ENCODE data around the gene SUSD1. TPM values are rescaled to one million over a fixed set of nuclear protein-coding genes. Genes with fewer than 3 reads are reported as not detected.

The SUSD1 gene
- total and polyA plus RNA-seq, 2 of the 13 experiments (the other 11 are each of a cell fraction or from before 2014, with no cell fraction given): 25.9 to 32.3 TPM

DNA sequence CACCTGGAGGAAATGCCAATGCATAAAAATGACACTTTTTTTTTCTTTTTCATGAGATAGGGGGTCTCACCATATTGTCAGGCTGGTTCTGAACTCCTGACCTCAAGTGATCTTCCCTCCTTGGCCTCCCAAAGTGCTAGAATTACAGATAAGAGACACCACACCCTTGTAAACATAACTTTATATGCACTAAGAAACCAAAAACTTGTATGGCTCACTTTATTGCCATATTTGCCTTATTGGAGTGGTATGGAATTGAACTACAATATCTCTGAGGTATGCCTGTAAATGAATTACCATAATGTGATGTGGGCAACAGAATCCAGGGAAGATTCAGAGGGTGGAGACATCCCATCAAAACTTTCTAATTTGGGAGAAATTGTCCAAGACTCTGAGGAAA, 164.6 kb downstream of the SUSD1 start:
- peaks cover 24% of the 10 kb centered on the region for H3K4me1 ChIP-seq (ENCODE audit: insufficient read depth, low read length)
- CTCF ChIA-PET (ENCODE audit: low intra/inter-chr PET ratio, low total read pairs): no interaction called here
- H3K27ac ChIP-seq (ENCODE audit: extremely low read length, insufficient read depth, low read length): no peak overlapping the region
- no peaks in the 10 kb centered on the region for H3K36me3 ChIP-seq (replicated peaks in 1 of 2; ENCODE audit: control insufficient read depth in 1 of 2, insufficient read depth in 2 of 2, low read length in 2 of 2)
- ATAC-seq (no peak), FAIRE-seq (no peak), DNase-seq (ENCODE audit: low spot score) (no peak)
- H3K79me2 ChIP-seq (ENCODE audit: insufficient read depth, low read length): no peaks in the 10 kb centered on the region
- BruUV-seq (replicated peaks): no TSS peak
- TF ChIP-seq BORCS8-MEF2B (CRISPR knock-in tag; IDR thresholded peaks at IDR 0.05): no peak
- no peak for TF ChIP-seq ZNF781 (CRISPR knock-in tag; IDR thresholded peaks at IDR 0.05; ENCODE audit: borderline replicate concordance, not compliant biosample characterization)
- no peak for TF ChIP-seq ZNF17 (CRISPR knock-in tag; IDR thresholded peaks at IDR 0.05)
- TF ChIP-seq, protein P1, sequence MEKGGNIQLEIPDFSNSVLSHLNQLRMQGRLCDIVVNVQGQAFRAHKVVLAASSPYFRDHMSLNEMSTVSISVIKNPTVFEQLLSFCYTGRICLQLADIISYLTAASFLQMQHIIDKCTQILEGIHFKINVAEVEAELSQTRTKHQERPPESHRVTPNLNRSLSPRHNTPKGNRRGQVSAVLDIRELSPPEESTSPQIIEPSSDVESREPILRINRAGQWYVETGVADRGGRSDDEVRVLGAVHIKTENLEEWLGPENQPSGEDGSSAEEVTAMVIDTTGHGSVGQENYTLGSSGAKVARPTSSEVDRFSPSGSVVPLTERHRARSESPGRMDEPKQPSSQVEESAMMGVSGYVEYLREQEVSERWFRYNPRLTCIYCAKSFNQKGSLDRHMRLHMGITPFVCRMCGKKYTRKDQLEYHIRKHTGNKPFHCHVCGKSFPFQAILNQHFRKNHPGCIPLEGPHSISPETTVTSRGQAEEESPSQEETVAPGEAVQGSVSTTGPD (CRISPR knock-in tag; IDR thresholded peaks at IDR 0.05): no peak
- TF ChIP-seq MYNN (CRISPR knock-in tag; IDR thresholded peaks at IDR 0.05; ENCODE audit: low read depth): no peak
- H3K9ac ChIP-seq (ENCODE audit: insufficient read depth, low read depth, low read length): no peak overlapping the region
- H2AFZ ChIP-seq (ENCODE audit: low read length): no peak overlapping the region
- no peak overlapping the region for H3K4me2 ChIP-seq (ENCODE audit: low read depth, low read length)
- no peaks in the 10 kb centered on the region for H3K9me3 ChIP-seq (ENCODE audit: low read length)
- H3K27me3 ChIP-seq (ENCODE audit: control insufficient read depth in 1 of 2, insufficient read depth in 2 of 2, low read length in 2 of 2): no peaks in the 10 kb centered on the region
- no peak overlapping the region for H3K4me3 ChIP-seq (replicated peaks in 1 of 3; ENCODE audit: insufficient read depth in 1 of 3, low read depth in 2 of 3, low read length in 3 of 3)
- H4K20me1 ChIP-seq (ENCODE audit: insufficient read depth, low read length): no peaks in the 10 kb centered on the region
- in situ Hi-C loops (cut with HindIII; ENCODE audit: extremely low pct_ligation_motif_present, low pct_unique_long_range_greater_than_20kb) (no loop called here), intact Hi-C loops (cut with micrococcal nuclease; ENCODE audit: unreplicated experiment) (no loop called here)
- POLR2A ChIA-PET: no interaction called here

DNA sequence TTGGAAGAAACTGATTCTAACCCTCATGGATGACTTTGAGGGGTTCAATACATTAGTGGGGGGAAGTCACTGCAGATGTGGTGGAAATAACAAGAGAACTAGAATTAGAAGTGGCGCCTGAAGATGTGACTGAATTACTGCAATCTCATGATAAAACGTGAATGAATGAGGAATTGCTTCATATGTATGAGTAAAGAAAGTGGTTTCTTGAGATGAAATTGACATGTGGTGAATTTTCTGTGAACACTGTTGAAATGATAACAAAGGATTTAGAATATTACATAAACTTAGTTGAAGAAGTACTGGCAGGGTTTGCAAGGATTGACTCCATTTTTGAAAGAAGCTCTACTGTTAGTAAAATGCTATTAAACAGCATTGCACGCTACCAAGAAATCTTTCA, 165.4 kb downstream of the SUSD1 start:
- H4K20me1 ChIP-seq (ENCODE audit: insufficient read depth, low read length): no peaks in the 10 kb centered on the region
- no peak overlapping the region for H3K27ac ChIP-seq (ENCODE audit: extremely low read length, insufficient read depth, low read length)
- H3K36me3 ChIP-seq (replicated peaks in 1 of 2; ENCODE audit: control insufficient read depth in 1 of 2, insufficient read depth in 2 of 2, low read length in 2 of 2): no peaks in the 10 kb centered on the region
- no peaks in the 10 kb centered on the region for H3K27me3 ChIP-seq (ENCODE audit: control insufficient read depth in 1 of 2, insufficient read depth in 2 of 2, low read length in 2 of 2)
- H3K9me3 ChIP-seq (ENCODE audit: low read length): no peaks in the 10 kb centered on the region
- no TSS peak for BruUV-seq (replicated peaks)
- peaks cover 24% of the 10 kb centered on the region for H3K4me1 ChIP-seq (ENCODE audit: insufficient read depth, low read length)
- H3K4me3 ChIP-seq (replicated peaks in 1 of 3; ENCODE audit: insufficient read depth in 1 of 3, low read depth in 2 of 3, low read length in 3 of 3): no peak overlapping the region
- no peak overlapping the region for H3K9ac ChIP-seq (ENCODE audit: insufficient read depth, low read depth, low read length)
- in situ Hi-C loops (cut with HindIII; ENCODE audit: extremely low pct_ligation_motif_present, low pct_unique_long_range_greater_than_20kb) (no loop called here), intact Hi-C loops (cut with micrococcal nuclease; ENCODE audit: unreplicated experiment) (no loop called here)
- DNase-seq (ENCODE audit: low spot score) (no peak), ATAC-seq (no peak), FAIRE-seq (no peak)
- POLR2A ChIA-PET: no interaction called here
- H3K79me2 ChIP-seq (ENCODE audit: insufficient read depth, low read length): no peaks in the 10 kb centered on the region
- H2AFZ ChIP-seq (ENCODE audit: low read length): no peak overlapping the region
- CTCF ChIA-PET (ENCODE audit: low intra/inter-chr PET ratio, low total read pairs): no interaction called here
- 56% methylated on average over 3 of the region's 3 CpGs for WGBS (ENCODE audit: low lambda C conversion rate)
- TF ChIP-seq ZFP90 (CRISPR knock-in tag; IDR thresholded peaks at IDR 0.05; ENCODE audit: borderline replicate concordance): no peak
- no peak for TF ChIP-seq POLR2AphosphoS2 (IDR thresholded peaks at IDR 0.05; ENCODE audit: low read depth, low read length)
- TF ChIP-seq ZNF777 (CRISPR knock-in tag; IDR thresholded peaks at IDR 0.05): no peak
- no peak for TF ChIP-seq XBP1 (CRISPR knock-in tag; IDR thresholded peaks at IDR 0.05)
- TF ChIP-seq BCL6 (CRISPR knock-in tag; IDR thresholded peaks at IDR 0.05): no peak
- no peak for TF ChIP-seq ZNF788 (CRISPR knock-in tag; IDR thresholded peaks at IDR 0.05; ENCODE audit: borderline replicate concordance)
- no peak for TF ChIP-seq ZNF674 (CRISPR knock-in tag; IDR thresholded peaks at IDR 0.05; ENCODE audit: low read depth)
- TF ChIP-seq, protein P2, sequence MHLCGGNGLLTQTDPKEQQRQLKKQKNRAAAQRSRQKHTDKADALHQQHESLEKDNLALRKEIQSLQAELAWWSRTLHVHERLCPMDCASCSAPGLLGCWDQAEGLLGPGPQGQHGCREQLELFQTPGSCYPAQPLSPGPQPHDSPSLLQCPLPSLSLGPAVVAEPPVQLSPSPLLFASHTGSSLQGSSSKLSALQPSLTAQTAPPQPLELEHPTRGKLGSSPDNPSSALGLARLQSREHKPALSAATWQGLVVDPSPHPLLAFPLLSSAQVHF (CRISPR knock-in tag; IDR thresholded peaks at IDR 0.05): no peak
- no peak for TF ChIP-seq JUNB (CRISPR knock-in tag; IDR thresholded peaks at IDR 0.05; ENCODE audit: borderline replicate concordance)
- TF ChIP-seq JUND (CRISPR knock-in tag; IDR thresholded peaks at IDR 0.05): no peak
- TF ChIP-seq, protein P3, sequence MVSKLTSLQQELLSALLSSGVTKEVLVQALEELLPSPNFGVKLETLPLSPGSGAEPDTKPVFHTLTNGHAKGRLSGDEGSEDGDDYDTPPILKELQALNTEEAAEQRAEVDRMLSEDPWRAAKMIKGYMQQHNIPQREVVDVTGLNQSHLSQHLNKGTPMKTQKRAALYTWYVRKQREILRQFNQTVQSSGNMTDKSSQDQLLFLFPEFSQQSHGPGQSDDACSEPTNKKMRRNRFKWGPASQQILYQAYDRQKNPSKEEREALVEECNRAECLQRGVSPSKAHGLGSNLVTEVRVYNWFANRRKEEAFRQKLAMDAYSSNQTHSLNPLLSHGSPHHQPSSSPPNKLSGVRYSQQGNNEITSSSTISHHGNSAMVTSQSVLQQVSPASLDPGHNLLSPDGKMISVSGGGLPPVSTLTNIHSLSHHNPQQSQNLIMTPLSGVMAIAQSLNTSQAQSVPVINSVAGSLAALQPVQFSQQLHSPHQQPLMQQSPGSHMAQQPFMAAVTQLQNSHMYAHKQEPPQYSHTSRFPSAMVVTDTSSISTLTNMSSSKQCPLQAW (CRISPR knock-in tag; IDR thresholded peaks at IDR 0.05): no peak
- H3K4me2 ChIP-seq (ENCODE audit: low read depth, low read length): no peak overlapping the region

All from HepG2 (cell line).